ENCODE results near the gene RAB41.
"Not testable (repeated sequence)": the region's sequence is repeated elsewhere in the genome, so short reads cannot be mapped to it uniquely, and the experiment has no call there.

RAB41 gene

DNA sequence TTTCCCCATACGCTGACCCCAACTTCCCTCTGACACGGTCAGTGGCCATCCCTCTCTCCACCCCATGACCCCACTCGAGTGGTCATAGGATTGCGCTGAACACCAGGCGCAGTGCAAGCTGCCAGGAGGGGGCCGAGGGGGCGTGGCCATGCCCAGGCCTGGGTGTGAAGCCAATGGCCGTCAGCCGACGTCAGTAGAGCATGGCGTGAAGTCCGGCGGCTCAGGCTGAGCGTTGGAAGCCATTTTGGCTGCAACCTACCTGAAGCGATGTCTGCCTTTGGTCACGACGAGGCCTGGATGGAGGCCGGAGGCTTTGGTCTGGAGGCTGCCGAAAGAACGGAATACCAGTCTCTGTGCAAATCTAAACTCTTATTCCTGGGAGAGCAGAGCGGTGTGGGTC is at the start of gene RAB41:
Gene RAB41, plus strand, starts transcription at position 222 of the 400 bp plus-strand sequence. Its CDS starts 46 bp downstream, at position 268.
- no peak for DNase-seq (ENCODE audit: low read depth in 2 of 2)

DNA sequence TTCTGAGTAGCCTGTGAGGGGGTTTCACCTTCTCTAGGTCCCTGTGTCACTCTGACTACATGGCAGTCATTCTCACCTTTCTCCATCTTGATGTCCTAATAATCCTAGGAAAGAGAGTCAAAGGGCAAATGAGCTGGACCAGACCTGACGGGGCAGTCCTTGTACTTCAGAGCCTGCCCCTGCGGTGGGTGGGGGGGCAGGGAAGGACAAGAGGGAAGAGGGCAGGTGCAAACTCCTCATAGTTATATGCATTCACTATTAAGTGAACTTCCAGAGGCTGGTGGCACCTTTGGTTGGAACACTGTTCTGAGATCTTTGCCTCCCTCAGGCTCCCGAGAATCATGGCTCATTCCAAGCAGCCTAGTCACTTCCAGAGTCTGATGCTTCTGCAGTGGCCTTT is 47.6 kb upstream of the RAB41 start, which contains the start of gene AWAT1:
Gene AWAT1, plus strand, starts transcription at position 301 of the 400 bp plus-strand sequence. Its CDS starts 41 bp downstream, at position 342.
- no peak for DNase-seq (ENCODE audit: low read depth in 2 of 2)

- DNase-seq (ENCODE audit: low read depth in 2 of 2): no peak
These were observed 41.2 kb upstream of the RAB41 start for GRCh38 chrX:70240751-70241150.

DNA sequence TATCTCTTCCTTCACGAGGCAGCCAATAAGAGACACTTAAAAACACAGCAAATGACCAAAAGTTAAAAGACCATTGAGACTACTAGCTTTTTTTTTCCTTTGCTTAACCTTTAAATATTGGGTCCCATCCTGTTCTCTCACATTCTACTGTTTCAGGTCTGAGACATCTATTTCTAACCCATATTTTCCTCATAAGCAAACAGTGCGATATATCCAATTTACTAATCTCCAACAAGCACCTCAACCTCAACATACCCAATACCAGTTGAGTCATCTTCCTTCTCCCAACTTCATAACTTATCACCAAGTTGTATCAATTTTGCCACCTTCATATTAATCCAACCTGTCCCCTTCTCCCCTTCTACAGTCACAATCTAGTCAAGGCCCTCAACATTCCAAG is 40.5 kb upstream of the RAB41 start:
- no peak for DNase-seq (ENCODE audit: low read depth in 2 of 2)

DNA sequence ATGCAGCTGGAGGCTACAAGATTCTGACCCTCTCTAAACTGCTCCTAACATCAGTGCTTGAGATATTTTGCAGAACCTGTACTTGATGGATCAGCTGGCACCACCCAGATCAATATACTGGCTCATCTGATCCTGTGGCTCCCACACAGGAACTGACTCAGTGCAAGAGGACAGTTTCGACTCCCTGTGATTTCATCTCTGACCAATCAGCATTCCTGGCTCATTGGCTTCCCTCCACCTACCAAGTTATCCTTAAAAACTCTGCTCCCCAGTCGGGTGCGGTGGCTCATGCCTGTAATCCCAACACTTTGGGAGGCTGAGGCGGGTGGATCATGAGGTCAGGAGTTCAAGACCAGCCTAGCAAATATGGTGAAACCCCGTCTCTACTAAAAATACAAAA is 38.4 kb upstream of the RAB41 start:
- DNase-seq (ENCODE audit: low read depth in 2 of 2): not testable (repeated sequence)

DNA sequence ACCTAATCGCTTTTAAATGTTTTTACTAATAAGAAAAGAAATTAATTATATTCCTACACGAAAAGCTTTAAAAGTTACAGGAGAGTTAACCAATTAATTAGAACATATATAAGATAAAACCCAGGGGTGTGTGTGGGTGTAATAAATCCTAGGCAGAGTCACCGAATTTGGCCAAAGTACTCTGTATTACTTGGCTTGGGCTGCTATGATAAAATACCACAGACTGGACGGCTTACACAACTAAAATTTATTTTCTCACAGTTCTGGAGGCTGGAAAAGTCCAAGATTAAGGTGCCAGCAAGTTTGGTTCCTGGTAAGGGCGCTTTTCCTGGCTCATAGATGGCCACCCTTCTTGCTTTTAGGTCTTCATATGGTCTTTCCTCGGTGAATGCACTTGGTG is 37.1 kb upstream of the RAB41 start:
- DNase-seq (ENCODE audit: low read depth in 2 of 2): no peak

GRCh38 chrX:70247252-70247651 is 34.7 kb upstream of the RAB41 start:
- DNase-seq (ENCODE audit: low read depth in 2 of 2): no peak

- DNase-seq (ENCODE audit: low read depth in 2 of 2): no peak
These were observed 29.5 kb upstream of the RAB41 start for GRCh38 chrX:70252491-70252890.

- DNase-seq (ENCODE audit: low read depth in 2 of 2): no peak
These were observed 28.5 kb upstream of the RAB41 start for GRCh38 chrX:70253377-70254062.

- no peak for DNase-seq (ENCODE audit: low read depth in 2 of 2)
These were observed 27.9 kb upstream of the RAB41 start for GRCh38 chrX:70254063-70254400.

- DNase-seq (ENCODE audit: low read depth in 2 of 2): no peak
These were observed 27.1 kb upstream of the RAB41 start for GRCh38 chrX:70254909-70255308.

GRCh38 chrX:70255452-70255851 is 26.5 kb upstream of the RAB41 start:
- no peak for DNase-seq (ENCODE audit: low read depth in 2 of 2)

DNA sequence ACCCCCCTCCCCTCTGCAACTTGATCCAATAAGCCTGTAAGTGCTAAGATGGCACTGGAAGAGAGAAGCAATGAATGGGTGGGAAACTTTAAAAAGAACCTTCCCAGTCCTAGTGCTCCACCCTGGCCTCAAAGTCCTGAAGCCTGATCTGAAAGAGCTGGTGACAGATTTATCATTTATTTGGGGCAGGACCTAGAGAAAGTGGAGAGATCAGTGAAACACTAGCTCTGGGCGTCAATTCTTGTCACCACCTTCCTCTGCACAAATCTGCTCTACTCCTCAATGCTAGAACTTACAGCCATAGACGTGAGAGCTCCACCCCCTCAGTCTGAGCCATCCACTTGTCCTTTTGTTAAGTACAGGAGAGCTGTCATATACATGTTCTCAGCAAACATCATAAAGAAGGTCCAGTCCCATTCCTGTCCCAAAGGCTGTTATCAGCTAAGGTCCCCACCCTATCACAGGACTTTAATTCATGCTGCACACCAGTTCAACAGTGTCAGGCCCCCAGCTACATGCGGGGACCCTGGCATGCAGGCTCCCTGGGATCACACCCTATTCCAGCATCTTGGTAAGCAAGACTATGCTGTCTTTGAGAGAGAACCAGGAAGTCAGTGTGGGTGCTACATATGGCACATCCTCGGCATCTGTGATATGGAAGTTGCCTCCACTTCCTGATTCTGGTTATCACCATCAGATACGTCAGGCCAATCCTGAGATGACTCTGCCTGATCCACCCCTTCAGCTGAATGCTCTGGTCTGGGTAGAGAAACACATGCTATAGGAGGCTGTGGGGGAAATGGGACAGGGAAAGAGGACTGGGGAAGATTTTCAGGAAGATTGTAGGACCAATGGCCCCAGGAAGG is 24.3 kb upstream of the RAB41 start:
- no peak for DNase-seq (ENCODE audit: low read depth in 2 of 2)

- no peak for DNase-seq (ENCODE audit: low read depth in 2 of 2)
These were observed 21.9 kb upstream of the RAB41 start, which contains the start of gene P2RY4 for GRCh38 chrX:70260104-70260503. TSS of gene P2RY4 (minus strand) at chrX:70260204. CDS start at chrX:70259624, 580 bp downstream.

- peak; percentile 12 to 41 for DNase-seq (ENCODE audit: low read depth in 2 of 2)
These were observed 18.9 kb upstream of the RAB41 start for GRCh38 chrX:70262952-70263567.

DNA sequence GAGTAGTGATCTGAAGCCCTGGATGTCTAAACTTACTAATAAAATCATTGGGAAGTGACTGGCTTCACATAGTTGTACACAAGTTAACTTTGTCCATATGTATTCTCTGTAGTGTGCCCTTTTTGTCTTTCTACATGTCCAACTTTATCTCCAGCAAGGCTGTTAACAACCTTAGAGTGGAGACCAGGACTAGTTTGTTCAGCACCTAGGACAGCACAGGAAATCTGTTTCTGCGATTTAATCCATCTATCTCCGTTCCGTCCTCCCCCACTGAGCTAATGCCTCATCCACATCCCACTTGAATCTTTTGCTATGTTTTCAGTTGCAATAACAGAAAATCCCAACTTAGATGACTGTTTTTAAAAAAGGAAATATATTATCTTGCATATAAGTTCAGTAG is 17.2 kb upstream of the RAB41 start:
- no peak for DNase-seq (ENCODE audit: low read depth in 2 of 2)

DNA sequence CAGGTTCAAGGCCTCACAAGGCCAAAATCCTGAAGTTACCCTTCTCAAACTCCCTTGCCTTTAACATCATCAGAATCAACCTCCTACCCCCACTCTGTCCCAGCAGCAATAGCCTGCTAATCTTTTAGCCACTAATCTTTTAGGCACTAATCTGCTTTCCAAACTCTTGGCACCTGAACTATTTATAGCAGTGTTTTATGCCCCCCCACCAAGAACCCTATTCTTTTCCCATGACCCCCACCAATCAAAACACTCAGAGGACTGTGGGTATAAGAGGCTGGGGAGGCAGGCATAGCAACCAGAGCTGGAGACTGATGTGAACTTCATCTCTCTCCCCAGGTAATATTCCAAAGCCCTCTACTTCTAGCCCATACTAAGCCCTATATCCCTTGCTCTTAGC is 13.9 kb upstream of the RAB41 start, which contains the start of gene ARR3:
Gene ARR3, plus strand, starts transcription at position 301 of the 400 bp plus-strand sequence. CDS start 1,052 bp downstream, outside the sequence.
- no peak for DNase-seq (ENCODE audit: low read depth in 2 of 2)

GRCh38 chrX:70274029-70274428 is 7.9 kb upstream of the RAB41 start:
- DNase-seq (ENCODE audit: low read depth in 2 of 2): not testable (repeated sequence)

DNA sequence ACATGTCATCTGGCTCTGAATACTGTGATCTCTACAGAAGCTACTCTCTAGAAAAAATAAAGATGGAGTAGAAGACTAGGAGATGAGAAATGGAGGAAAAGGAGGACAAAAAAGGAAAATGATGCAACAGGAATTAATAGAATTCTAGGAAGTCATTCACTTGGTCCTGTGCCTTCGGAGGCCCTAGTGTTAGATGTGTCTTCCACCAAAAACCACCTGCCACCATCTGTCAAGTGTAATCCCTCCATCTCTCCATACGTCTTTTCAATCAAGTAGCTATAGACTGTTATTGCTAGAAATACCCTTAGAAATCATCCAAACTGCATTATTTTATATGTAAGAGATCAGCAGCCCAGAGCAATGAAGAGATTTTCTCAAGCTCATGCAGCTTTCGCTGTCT is 2.9 kb upstream of the RAB41 start:
- DNase-seq (ENCODE audit: low read depth in 2 of 2): no peak

DNA sequence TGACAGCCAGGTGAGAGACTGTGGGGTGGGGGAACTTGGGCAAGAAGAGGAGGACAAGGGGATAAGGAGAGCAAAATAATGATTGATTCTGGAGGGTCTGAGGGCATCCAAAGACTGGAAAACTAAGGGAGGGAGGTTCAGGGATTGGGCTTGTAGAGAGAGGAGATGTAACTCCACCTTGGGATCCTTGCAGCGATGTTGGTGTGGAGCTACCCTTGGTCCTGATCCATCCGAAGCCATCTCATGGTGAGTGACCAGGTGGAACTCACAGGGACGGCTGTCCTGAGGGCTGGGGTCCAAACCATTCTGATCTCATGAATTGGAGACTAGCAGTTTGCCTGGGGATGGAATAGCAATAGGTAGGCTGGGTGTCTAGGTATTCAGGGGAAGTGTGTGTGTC is 1.4 kb upstream of the RAB41 start:
- DNase-seq (ENCODE audit: low read depth in 2 of 2): no peak

GRCh38 chrX:70289168-70289792 is 7.3 kb downstream of the RAB41 start:
- no peak for DNase-seq (ENCODE audit: low read depth in 2 of 2)

Data from stimulated activated CD4-positive, alpha-beta T cell treated with anti-CD3 and anti-CD28 coated beads, Interleukin-15, amount 100 ng/mL, for 48 hours (primary cell).